ENCODE results near the gene KCNK13.

KCNK13 gene

DNA sequence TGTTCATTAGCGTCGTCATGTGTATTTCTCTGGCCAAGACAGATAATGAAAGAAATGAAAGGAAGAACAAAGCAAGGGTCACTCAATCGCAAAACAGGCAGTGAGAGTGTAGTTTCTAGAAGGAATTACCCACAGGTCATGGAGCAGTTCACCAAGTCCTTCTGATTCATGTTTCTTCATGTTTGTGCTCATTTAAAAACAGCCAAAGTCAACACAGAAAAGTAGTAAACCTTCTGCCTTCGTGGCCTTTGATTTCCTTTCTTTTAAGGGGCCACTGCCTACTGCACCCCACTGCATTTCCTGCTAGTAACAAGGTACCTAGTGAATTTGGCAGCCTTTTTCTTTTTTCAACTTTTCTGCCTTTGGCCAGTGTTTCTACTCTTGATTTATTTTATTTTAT, 75.1 kb downstream of the KCNK13 start:
- Histone ChIP-seq H3K4me1 (ENCODE audit: control insufficient read depth in 1 of 2, insufficient read depth in 2 of 2, low read length in 2 of 2) (no peaks in the 10 kb centered on the region), H3K36me3 (ENCODE audit: control insufficient read depth in 1 of 2, insufficient read depth in 2 of 2, low read length in 2 of 2) (no peaks in the 10 kb centered on the region), H3K9me3 (ENCODE audit: control insufficient read depth in 1 of 2, low read length in 2 of 2) (no peaks in the 10 kb centered on the region), H3K4me3 (ENCODE audit: low read depth in 1 of 2, low read length in 2 of 2) (no peak overlapping the region), H3K27me3 (ENCODE audit: low read depth, low read length) (no peaks in the 10 kb centered on the region), H3K27ac (ENCODE audit: low read length) (no peak overlapping the region)

- Histone ChIP-seq H3K27me3 (ENCODE audit: low read depth, low read length) (no peaks in the 10 kb centered on the region), H3K9me3 (ENCODE audit: control insufficient read depth in 1 of 2, low read length in 2 of 2) (no peaks in the 10 kb centered on the region), H3K36me3 (ENCODE audit: control insufficient read depth in 1 of 2, insufficient read depth in 2 of 2, low read length in 2 of 2) (no peaks in the 10 kb centered on the region), H3K4me1 (ENCODE audit: control insufficient read depth in 1 of 2, insufficient read depth in 2 of 2, low read length in 2 of 2) (no peaks in the 10 kb centered on the region), H3K4me3 (ENCODE audit: low read depth in 1 of 2, low read length in 2 of 2) (no peak overlapping the region), H3K27ac (ENCODE audit: low read length) (no peak overlapping the region)
These were observed 76.0 kb downstream of the KCNK13 start for GRCh38 chr14:90137807-90138206.

GRCh38 chr14:90139199-90139598, 77.4 kb downstream of the KCNK13 start:
- H3K27ac ChIP-seq (ENCODE audit: low read length): no peak overlapping the region
- no peak overlapping the region for H3K4me3 ChIP-seq (ENCODE audit: low read depth in 1 of 2, low read length in 2 of 2)

GRCh38 chr14:90140298-90140955, 78.6 kb downstream of the KCNK13 start:
- no peak overlapping the region for H3K27ac ChIP-seq (ENCODE audit: low read length)
- no peaks in the 10 kb centered on the region for H3K27me3 ChIP-seq (ENCODE audit: low read depth, low read length)
- H3K9me3 ChIP-seq (ENCODE audit: control insufficient read depth in 1 of 2, low read length in 2 of 2): no peaks in the 10 kb centered on the region
- no peaks in the 10 kb centered on the region for H3K4me1 ChIP-seq (ENCODE audit: control insufficient read depth in 1 of 2, insufficient read depth in 2 of 2, low read length in 2 of 2)
- H3K4me3 ChIP-seq (ENCODE audit: low read depth in 1 of 2, low read length in 2 of 2): no peak overlapping the region
- H3K36me3 ChIP-seq (ENCODE audit: control insufficient read depth in 1 of 2, insufficient read depth in 2 of 2, low read length in 2 of 2): no peaks in the 10 kb centered on the region

More at GRCh38 chr14:90139199-90139598, 77.4 kb downstream of the KCNK13 start:
- Histone ChIP-seq H3K9me3 (ENCODE audit: control insufficient read depth in 1 of 2, low read length in 2 of 2) (no peaks in the 10 kb centered on the region), H3K36me3 (ENCODE audit: control insufficient read depth in 1 of 2, insufficient read depth in 2 of 2, low read length in 2 of 2) (no peaks in the 10 kb centered on the region), H3K27me3 (ENCODE audit: low read depth, low read length) (no peaks in the 10 kb centered on the region), H3K4me1 (ENCODE audit: control insufficient read depth in 1 of 2, insufficient read depth in 2 of 2, low read length in 2 of 2) (no peaks in the 10 kb centered on the region)

DNA sequence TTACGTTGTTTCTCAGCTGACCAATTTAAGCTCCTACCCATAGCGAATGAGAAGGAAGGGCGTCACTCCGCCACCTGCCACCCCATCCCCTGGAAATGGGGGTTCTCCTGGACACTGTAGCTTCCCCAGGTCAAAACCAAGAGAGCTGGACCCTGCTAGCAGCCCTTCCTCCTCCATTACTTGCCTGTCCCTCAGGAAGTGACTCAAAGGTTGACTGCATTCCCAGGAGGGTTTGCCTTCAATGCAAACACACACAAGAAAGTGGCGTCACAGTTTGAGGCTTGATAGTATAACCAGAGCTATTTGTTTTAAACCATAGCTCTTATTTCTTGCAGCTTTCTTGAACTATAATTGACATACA, 79.1 kb downstream of the KCNK13 start:
- no peak overlapping the region for H3K27ac ChIP-seq (ENCODE audit: low read length)
- H3K27me3 ChIP-seq (ENCODE audit: low read depth, low read length): no peaks in the 10 kb centered on the region
- H3K4me1 ChIP-seq (ENCODE audit: control insufficient read depth in 1 of 2, insufficient read depth in 2 of 2, low read length in 2 of 2): no peaks in the 10 kb centered on the region
- no peaks in the 10 kb centered on the region for H3K36me3 ChIP-seq (ENCODE audit: control insufficient read depth in 1 of 2, insufficient read depth in 2 of 2, low read length in 2 of 2)
- H3K4me3 ChIP-seq (ENCODE audit: low read depth in 1 of 2, low read length in 2 of 2): no peak overlapping the region
- H3K9me3 ChIP-seq (ENCODE audit: control insufficient read depth in 1 of 2, low read length in 2 of 2): no peaks in the 10 kb centered on the region

DNA sequence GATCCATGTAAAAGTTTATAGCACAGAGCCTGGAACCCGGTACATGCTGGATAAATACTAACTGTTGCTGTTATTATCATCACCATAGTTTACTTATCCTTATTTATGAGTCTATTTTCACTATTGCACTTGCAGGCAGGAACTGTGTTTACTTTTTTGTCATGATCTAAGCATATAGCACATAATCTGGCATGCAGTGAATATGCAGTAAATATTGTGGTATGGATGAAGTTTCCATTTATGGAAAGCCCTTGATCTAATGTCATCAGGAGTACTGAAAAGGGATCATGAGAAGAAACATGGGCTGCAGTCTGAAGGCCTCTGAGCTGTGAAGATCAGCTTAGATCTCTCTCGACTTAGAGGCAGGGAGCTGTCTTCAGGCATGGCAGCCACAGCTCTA, 91.6 kb downstream of the KCNK13 start:
- no peak overlapping the region for H3K27ac ChIP-seq (ENCODE audit: low read length)
- H3K4me1 ChIP-seq (ENCODE audit: control insufficient read depth in 1 of 2, insufficient read depth in 2 of 2, low read length in 2 of 2): no peaks in the 10 kb centered on the region
- H3K9me3 ChIP-seq (ENCODE audit: control insufficient read depth in 1 of 2, low read length in 2 of 2): no peaks in the 10 kb centered on the region
- H3K36me3 ChIP-seq (ENCODE audit: control insufficient read depth in 1 of 2, insufficient read depth in 2 of 2, low read length in 2 of 2): no peaks in the 10 kb centered on the region
- H3K4me3 ChIP-seq (ENCODE audit: low read depth in 1 of 2, low read length in 2 of 2): no peak overlapping the region
- no peaks in the 10 kb centered on the region for H3K27me3 ChIP-seq (ENCODE audit: low read depth, low read length)

- no peak overlapping the region for H3K4me3 ChIP-seq (ENCODE audit: low read depth in 1 of 2, low read length in 2 of 2)
- no peak overlapping the region for H3K27ac ChIP-seq (ENCODE audit: low read length)
- H3K9me3 ChIP-seq (ENCODE audit: control insufficient read depth in 1 of 2, low read length in 2 of 2): no peaks in the 10 kb centered on the region
- no peaks in the 10 kb centered on the region for H3K27me3 ChIP-seq (ENCODE audit: low read depth, low read length)
- H3K4me1 ChIP-seq (ENCODE audit: control insufficient read depth in 1 of 2, insufficient read depth in 2 of 2, low read length in 2 of 2): peaks cover 0 to 2% of the 10 kb centered on the region in 2 donors
- H3K36me3 ChIP-seq (ENCODE audit: control insufficient read depth in 1 of 2, insufficient read depth in 2 of 2, low read length in 2 of 2): no peaks in the 10 kb centered on the region
These were observed 92.3 kb downstream of the KCNK13 start for GRCh38 chr14:90154110-90154509.

DNA sequence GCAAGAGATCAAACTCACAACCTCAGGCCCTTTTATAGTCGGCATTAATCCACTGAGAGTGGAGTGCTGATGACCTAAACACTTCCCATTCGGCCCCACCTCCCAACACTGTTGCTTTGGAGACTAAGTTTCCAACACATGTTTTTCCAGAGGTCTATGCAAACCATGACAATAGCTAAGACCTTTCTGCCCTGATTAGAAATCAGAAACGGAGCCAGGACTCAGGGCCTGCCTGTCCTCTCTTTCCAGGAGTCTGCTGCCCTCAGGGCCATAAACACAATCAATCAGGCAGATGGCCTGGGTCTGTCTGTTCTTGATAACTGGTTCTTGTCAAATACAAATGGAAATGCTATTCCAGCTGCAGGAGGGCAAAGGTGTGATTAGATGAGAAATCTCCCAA, 97.4 kb downstream of the KCNK13 start:
- Histone ChIP-seq H3K36me3 (ENCODE audit: control insufficient read depth in 1 of 2, insufficient read depth in 2 of 2, low read length in 2 of 2) (no peaks in the 10 kb centered on the region), H3K4me3 (ENCODE audit: low read depth in 1 of 2, low read length in 2 of 2) (no peak overlapping the region), H3K27me3 (ENCODE audit: low read depth, low read length) (no peaks in the 10 kb centered on the region), H3K9me3 (ENCODE audit: control insufficient read depth in 1 of 2, low read length in 2 of 2) (no peaks in the 10 kb centered on the region), H3K27ac (ENCODE audit: low read length) (no peak overlapping the region), H3K4me1 (ENCODE audit: control insufficient read depth in 1 of 2, insufficient read depth in 2 of 2, low read length in 2 of 2) (peaks cover 0 to 8% of the 10 kb centered on the region in 2 donors)

DNA sequence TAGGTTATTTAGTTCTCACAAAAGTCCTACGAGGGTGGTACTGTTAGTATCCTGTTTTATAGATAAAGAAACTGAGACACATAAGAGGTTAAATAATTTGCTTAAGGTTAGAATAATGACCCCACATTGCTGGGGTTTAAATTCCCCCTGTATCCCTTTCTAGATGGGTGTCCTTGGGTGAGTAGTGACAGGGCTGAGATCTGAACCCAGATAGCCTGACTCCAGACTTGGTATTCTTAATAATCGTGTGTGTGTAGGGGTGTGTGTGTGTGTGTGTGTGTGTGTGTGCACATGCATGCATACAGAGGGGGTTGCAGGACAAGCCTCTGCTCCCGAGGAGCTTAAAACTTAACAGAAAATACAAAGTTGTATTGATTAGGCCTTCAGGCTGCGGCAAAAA, 97.9 kb downstream of the KCNK13 start:
- no peaks in the 10 kb centered on the region for H3K36me3 ChIP-seq (ENCODE audit: control insufficient read depth in 1 of 2, insufficient read depth in 2 of 2, low read length in 2 of 2)
- no peaks in the 10 kb centered on the region for H3K27me3 ChIP-seq (ENCODE audit: low read depth, low read length)
- peaks cover 0 to 8% of the 10 kb centered on the region in 2 donors for H3K4me1 ChIP-seq (ENCODE audit: control insufficient read depth in 1 of 2, insufficient read depth in 2 of 2, low read length in 2 of 2)
- no peak overlapping the region for H3K4me3 ChIP-seq (ENCODE audit: low read depth in 1 of 2, low read length in 2 of 2)
- no peaks in the 10 kb centered on the region for H3K9me3 ChIP-seq (ENCODE audit: control insufficient read depth in 1 of 2, low read length in 2 of 2)
- H3K27ac ChIP-seq (ENCODE audit: low read length): no peak overlapping the region

GRCh38 chr14:90161129-90161528, 99.3 kb downstream of the KCNK13 start:
- no peaks in the 10 kb centered on the region for H3K27me3 ChIP-seq (ENCODE audit: low read depth, low read length)
- peaks cover 0 to 8% of the 10 kb centered on the region in 2 donors for H3K4me1 ChIP-seq (ENCODE audit: control insufficient read depth in 1 of 2, insufficient read depth in 2 of 2, low read length in 2 of 2)
- H3K27ac ChIP-seq (ENCODE audit: low read length): no peak overlapping the region
- no peaks in the 10 kb centered on the region for H3K9me3 ChIP-seq (ENCODE audit: control insufficient read depth in 1 of 2, low read length in 2 of 2)
- H3K36me3 ChIP-seq (ENCODE audit: control insufficient read depth in 1 of 2, insufficient read depth in 2 of 2, low read length in 2 of 2): no peaks in the 10 kb centered on the region
- no peak overlapping the region for H3K4me3 ChIP-seq (ENCODE audit: low read depth in 1 of 2, low read length in 2 of 2)

- Histone ChIP-seq H3K27me3 (ENCODE audit: low read depth, low read length) (no peaks in the 10 kb centered on the region), H3K27ac (ENCODE audit: low read length) (no peak overlapping the region), H3K4me3 (ENCODE audit: low read depth in 1 of 2, low read length in 2 of 2) (no peak overlapping the region), H3K9me3 (ENCODE audit: control insufficient read depth in 1 of 2, low read length in 2 of 2) (no peaks in the 10 kb centered on the region), H3K36me3 (ENCODE audit: control insufficient read depth in 1 of 2, insufficient read depth in 2 of 2, low read length in 2 of 2) (no peaks in the 10 kb centered on the region), H3K4me1 (ENCODE audit: control insufficient read depth in 1 of 2, insufficient read depth in 2 of 2, low read length in 2 of 2) (no peaks in the 10 kb centered on the region)
These were observed 106.8 kb downstream of the KCNK13 start for GRCh38 chr14:90168425-90169105.

DNA sequence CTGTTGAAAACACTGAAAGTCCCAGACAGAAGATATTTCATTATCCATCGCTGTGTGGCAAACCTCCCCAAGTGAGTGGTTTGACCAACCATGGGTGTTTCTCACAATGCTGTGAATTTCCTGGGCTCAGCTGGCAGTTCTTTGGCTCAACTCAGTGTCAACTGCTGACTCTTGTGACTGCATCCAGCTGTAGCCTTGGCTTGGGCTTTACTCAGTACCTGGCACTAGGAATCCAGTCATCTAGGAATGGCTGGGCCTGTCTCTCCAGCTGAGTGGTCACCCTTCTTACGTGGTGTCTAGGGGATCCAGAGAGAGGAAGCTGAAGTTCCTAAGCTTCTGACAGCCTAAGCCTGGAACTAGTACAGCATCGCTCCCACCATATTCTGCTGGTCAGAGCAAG, 113.8 kb downstream of the KCNK13 start:
- Histone ChIP-seq H3K4me3 (ENCODE audit: low read depth in 1 of 2, low read length in 2 of 2) (no peak overlapping the region), H3K27me3 (ENCODE audit: low read depth, low read length) (no peaks in the 10 kb centered on the region), H3K4me1 (ENCODE audit: control insufficient read depth in 1 of 2, insufficient read depth in 2 of 2, low read length in 2 of 2) (no peaks in the 10 kb centered on the region), H3K27ac (ENCODE audit: low read length) (no peak overlapping the region), H3K9me3 (ENCODE audit: control insufficient read depth in 1 of 2, low read length in 2 of 2) (no peaks in the 10 kb centered on the region), H3K36me3 (ENCODE audit: control insufficient read depth in 1 of 2, insufficient read depth in 2 of 2, low read length in 2 of 2) (no peaks in the 10 kb centered on the region)
